MCF 10A (cell line): Measurements from ENCODE around the gene KCNRG. TPM values are rescaled to one million over a fixed set of nuclear protein-coding genes. Genes with fewer than 3 reads are reported as not detected.

Source experiments
- BruUV-seq: library from RNA; stranded (reverse); fragments of 400-500 nt; replicated peaks from 2 replicates; lab custom pipeline; 2021; lab: Mats Ljungman, UMichigan
- CTCF ChIA-PET: fragments of 300-600 bp; sonication (Branson Sonifier 250); formaldehyde crosslinking; extraction: SDS; loops from one replicate; lab custom pipeline; 2021; ENCODE audit warnings: antibody characterized with exemption, inconsistent platforms; lab: Yijun Ruan, JAX
- POLR2A ChIA-PET: fragments of 300-600, 350-650 bp; sonication (Branson Sonifier 250); formaldehyde crosslinking; extraction: SDS; loops from one replicate; lab custom pipeline; 2020; ENCODE audit warnings: antibody characterized with exemption, inconsistent platforms; lab: Yijun Ruan, JAX
- DNase-seq: peaks from one replicate; pipeline ENCODE4 v3.0.0-alpha.2; 2018; ENCODE audit not compliant: unreplicated experiment
- H3K27ac Mint-ChIP-seq: one replicate; pipeline ENCODE4 v1.8.0; 2022; ENCODE audit warnings: mild to moderate bottlenecking, low read depth, mixed read lengths; ENCODE audit not compliant: unreplicated experiment
- H3K27me3 Mint-ChIP-seq: one replicate; pipeline ENCODE4 v1.8.0; 2022; ENCODE audit warnings: mixed read lengths; ENCODE audit not compliant: insufficient read depth, unreplicated experiment
- H3K36me3 Mint-ChIP-seq: one replicate; pipeline ENCODE4 v1.8.0; 2022; ENCODE audit warnings: mild to moderate bottlenecking, moderate library complexity, mixed read lengths; ENCODE audit not compliant: insufficient read depth, unreplicated experiment
- H3K4me1 Mint-ChIP-seq: one replicate; pipeline ENCODE4 v1.8.0; 2022; ENCODE audit warnings: mixed read lengths; ENCODE audit not compliant: insufficient read depth, unreplicated experiment
- H3K4me3 Mint-ChIP-seq: one replicate; pipeline ENCODE4 v1.8.0; 2022; ENCODE audit warnings: mild to moderate bottlenecking, moderate library complexity, mixed read lengths; ENCODE audit not compliant: unreplicated experiment
- H3K9me3 Mint-ChIP-seq: one replicate; pipeline ENCODE4 v1.8.0; 2022; ENCODE audit warnings: mixed read lengths; ENCODE audit not compliant: unreplicated experiment
- intact Hi-C: fragments of 100-400 bp; cut with micrococcal nuclease; formaldehyde crosslinking; loops from 2 replicates; pipeline ENCODE4 v1.14.1; 2022
- total RNA-seq: library from RNA; stranded (reverse); gene quantifications from 2 replicates; pipeline ENCODE4 v1.2.3, GENCODE V29; 2022
- TF ChIP-seq, protein P1 (sequence below): fragments of 200-600 bp; IDR thresholded peaks from one replicate; pipeline ENCODE4 v1.8.0; 2022; ENCODE audit warnings: antibody characterized with exemption, mild to moderate bottlenecking; ENCODE audit not compliant: unreplicated experiment

The KCNRG gene
- total RNA-seq, 1 experiment from 2014 or later = 0.28 TPM

DNA sequence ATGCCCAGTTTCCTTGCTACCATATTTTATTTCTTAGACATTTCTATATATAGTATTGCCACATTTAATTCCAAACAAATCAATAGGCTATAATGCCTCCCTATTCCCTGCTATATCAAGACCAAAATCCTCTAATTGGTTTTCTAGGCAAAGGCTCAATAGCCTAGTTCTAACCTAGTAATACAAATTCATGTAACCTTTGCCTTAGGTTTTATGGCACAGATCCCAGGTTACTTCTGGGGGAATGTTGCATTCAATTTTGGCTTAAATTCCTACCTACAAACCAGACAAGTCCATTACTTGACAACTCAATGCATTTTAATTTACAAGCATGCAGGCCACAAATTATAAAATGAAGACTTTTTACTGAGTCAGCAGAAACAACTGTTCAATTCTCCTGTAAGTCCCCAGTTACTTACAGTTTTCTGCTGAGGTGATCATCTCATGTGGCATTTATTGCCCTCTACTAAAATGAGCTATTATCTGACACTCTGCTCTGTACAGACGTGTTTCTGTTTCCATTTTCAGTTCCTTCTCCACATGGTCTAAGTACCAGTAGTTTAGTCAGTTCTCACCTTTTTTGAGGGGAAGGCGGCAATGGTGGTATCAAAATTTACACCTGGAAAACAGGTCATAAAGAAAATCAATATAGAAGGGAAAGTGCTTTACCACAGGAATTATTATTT, 11.7 kb downstream of the KCNRG start:
- POLR2A ChIA-PET = interaction anchor here (0.8 kb wide), 1 partner anchor 25 kb away, joined by 4 read pairs; no protein-coding TSS in a partner anchor
- intact Hi-C loops = no loop called here
- Mint-ChIP-seq H3K4me1 (peaks cover 6% of the 10 kb centered on the region), H3K9me3 (no peaks in the 10 kb centered on the region), H3K27ac (no peak overlapping the region), H3K4me3 (no peak overlapping the region), H3K36me3 (peaks cover 31% of the 10 kb centered on the region), H3K27me3 (no peaks in the 10 kb centered on the region)
- CTCF ChIA-PET = no interaction called here
- no peak for DNase-seq
- no TSS peak for BruUV-seq
- TF ChIP-seq, protein P1, sequence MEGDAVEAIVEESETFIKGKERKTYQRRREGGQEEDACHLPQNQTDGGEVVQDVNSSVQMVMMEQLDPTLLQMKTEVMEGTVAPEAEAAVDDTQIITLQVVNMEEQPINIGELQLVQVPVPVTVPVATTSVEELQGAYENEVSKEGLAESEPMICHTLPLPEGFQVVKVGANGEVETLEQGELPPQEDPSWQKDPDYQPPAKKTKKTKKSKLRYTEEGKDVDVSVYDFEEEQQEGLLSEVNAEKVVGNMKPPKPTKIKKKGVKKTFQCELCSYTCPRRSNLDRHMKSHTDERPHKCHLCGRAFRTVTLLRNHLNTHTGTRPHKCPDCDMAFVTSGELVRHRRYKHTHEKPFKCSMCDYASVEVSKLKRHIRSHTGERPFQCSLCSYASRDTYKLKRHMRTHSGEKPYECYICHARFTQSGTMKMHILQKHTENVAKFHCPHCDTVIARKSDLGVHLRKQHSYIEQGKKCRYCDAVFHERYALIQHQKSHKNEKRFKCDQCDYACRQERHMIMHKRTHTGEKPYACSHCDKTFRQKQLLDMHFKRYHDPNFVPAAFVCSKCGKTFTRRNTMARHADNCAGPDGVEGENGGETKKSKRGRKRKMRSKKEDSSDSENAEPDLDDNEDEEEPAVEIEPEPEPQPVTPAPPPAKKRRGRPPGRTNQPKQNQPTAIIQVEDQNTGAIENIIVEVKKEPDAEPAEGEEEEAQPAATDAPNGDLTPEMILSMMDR = no peak

DNA sequence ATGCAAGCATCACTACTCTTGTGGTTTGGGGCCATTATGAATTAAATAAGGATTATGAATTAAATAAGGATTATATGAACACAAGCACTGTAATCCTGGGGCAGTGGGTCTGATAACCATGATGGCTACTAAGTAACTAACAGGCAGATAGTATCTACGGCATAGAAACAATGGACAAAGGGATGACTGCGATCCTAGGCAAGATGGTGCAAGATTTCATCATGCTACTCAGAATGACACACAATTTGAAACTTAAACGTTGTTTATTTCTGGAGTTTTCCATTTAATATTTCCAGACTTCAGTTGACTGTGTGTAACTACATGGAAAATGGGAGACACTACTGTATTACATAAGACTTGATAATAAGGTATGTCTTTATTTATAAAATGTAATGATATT, 15.1 kb downstream of the KCNRG start:
- BruUV-seq = no TSS peak
- H3K27ac Mint-ChIP-seq = no peak overlapping the region
- H3K36me3 Mint-ChIP-seq = peaks cover 20% of the 10 kb centered on the region
- ChIA-PET CTCF (no interaction called here), POLR2A (interaction anchor here (1.0 to 1.5 kb wide), 2 partner anchors 20 to 33 kb away, joined by 3 to 4 read pairs; no protein-coding TSS in a partner anchor)
- H3K9me3 Mint-ChIP-seq = no peaks in the 10 kb centered on the region
- H3K27me3 Mint-ChIP-seq = no peaks in the 10 kb centered on the region
- intact Hi-C loops = no loop called here
- TF ChIP-seq, protein P1 = no peak
- peak; percentile 24 for DNase-seq
- peaks cover 14% of the 10 kb centered on the region for H3K4me1 Mint-ChIP-seq
- no peak overlapping the region for H3K4me3 Mint-ChIP-seq

DNA sequence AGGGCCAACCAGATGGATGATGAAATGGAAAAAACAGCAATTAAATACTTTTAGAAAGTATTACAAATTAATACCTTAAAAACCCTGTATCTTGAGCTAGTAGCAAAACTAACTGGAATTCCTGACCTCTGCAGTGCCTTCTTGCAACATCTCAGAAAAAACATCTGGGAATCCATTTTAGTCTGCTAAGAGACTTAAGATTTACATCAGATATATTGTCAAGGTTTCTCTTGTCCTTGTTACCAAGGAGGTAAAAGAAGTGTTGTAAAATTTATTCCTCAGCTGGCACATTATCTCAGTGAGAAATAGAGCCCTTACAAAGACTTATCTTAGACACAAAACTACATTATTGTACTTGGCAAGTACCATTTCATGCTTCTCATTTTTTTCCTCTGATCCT, 18.5 kb downstream of the KCNRG start:
- TF ChIP-seq, protein P1 = no peak
- intact Hi-C loops = no loop called here
- ChIA-PET CTCF (interaction anchor here (0.8 kb wide), 1 partner anchor 57 kb away, joined by 3 read pairs; no protein-coding TSS in a partner anchor), POLR2A (interaction anchor here (0.6 to 0.7 kb wide), 2 partner anchors 30 to 127 kb away, joined by 3 read pairs; no protein-coding TSS in a partner anchor)
- Mint-ChIP-seq H3K27ac (no peak overlapping the region), H3K9me3 (no peaks in the 10 kb centered on the region), H3K36me3 (peaks cover 20% of the 10 kb centered on the region), H3K4me1 (peaks cover 14% of the 10 kb centered on the region), H3K4me3 (no peak overlapping the region), H3K27me3 (no peaks in the 10 kb centered on the region)
- DNase-seq = no peak
- no TSS peak for BruUV-seq

DNA sequence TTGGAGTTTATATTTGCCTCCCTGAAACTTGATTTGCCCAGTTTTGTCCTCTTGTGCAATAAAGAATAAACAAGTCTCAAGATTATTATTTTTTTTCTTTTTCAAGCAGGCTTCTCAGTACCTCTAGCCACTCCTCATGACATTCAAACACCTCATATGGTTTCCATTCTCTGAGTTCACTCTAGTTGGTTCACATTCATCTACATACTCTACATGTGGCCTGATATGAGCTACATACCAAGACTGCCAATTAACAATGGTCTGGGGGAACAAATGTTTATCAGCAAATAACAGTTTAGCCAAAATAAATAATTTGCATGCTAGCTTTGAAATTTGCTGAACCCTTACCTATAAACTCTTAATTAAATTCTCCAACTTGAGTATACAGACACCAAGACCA, 22.5 kb downstream of the KCNRG start:
- intact Hi-C loops = no loop called here
- no peak for DNase-seq
- Mint-ChIP-seq H3K4me1 (peaks cover 9% of the 10 kb centered on the region), H3K4me3 (no peak overlapping the region), H3K9me3 (no peaks in the 10 kb centered on the region), H3K27ac (no peak overlapping the region), H3K27me3 (no peaks in the 10 kb centered on the region), H3K36me3 (peaks cover 33% of the 10 kb centered on the region)
- ChIA-PET POLR2A (interaction anchor here (0.7 to 1.1 kb wide), 4 partner anchors 8 to 38 kb away, joined by 3 to 5 read pairs (median 4); no protein-coding TSS in a partner anchor), CTCF (no interaction called here)
- BruUV-seq = no TSS peak
- TF ChIP-seq, protein P1 = no peak
